ENCODE data around the gene OR2AE1. TPM values are rescaled to one million over a fixed set of nuclear protein-coding genes. Genes with fewer than 3 reads are reported as not detected.

The OR2AE1 gene
- total RNA-seq, 2 experiments from 2014 or later = not detected

DNA sequence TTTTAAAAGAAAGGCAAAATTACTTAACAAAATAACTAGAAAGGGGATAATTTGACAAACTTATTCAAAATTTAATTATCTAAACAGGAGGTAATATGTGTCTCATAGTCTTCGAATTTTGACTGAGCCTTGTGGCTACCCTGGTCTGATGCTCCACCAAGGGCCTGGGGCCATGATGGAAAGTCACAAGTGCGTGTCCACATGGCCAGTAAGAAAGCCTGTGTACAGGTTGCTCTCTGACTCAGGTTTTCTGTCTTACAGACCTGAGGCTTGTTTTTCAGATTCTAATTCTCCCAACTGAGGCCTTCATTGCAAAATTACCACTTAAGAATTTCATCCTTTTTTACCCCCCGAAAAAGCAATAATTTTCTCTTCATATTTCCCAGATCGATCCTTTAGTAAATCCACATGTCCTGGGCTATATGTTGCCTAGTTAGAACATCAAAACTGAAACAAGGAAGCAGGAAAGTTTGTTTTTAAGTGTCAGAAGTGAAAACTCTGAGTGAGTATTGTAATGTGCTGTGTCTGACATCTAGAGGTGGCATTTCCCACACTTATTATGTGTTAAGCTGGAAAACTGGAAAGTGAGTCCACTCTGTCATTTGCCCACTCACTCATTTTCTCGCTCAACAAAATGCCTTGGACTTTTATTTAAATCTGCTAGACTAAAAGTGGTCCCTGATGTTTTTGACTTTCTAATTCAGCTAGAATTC lies 39.0 kb downstream of the OR2AE1 start:
- Mint-ChIP-seq H3K27ac (peak overlapping the region; percentile 26), H3K4me1 (ENCODE audit: low read depth) (peaks cover 17% of the 10 kb centered on the region), H3K27me3 (no peaks in the 10 kb centered on the region), H3K36me3 (ENCODE audit: low read depth) (no peaks in the 10 kb centered on the region), H3K4me3 (no peak overlapping the region), H3K9me3 (no peaks in the 10 kb centered on the region)
- peak; percentile 51 for ATAC-seq
- intact Hi-C loops (cut with micrococcal nuclease) = loop anchor here (10.0 kb wide), 1 partner anchor 203 kb away; no protein-coding TSS in a partner anchor
- peak; percentile 29 for TF ChIP-seq CTCF (IDR thresholded peaks at IDR 0.05)
- CTCF ChIA-PET = interaction anchor here (0.7 to 2.6 kb wide), 5 partner anchors 11 to 312 kb away, joined by 3 to 6 read pairs (median 4); no protein-coding TSS in a partner anchor
- POLR2A ChIA-PET = interaction anchor here (0.7 kb wide), 1 partner anchor 39 kb away, joined by 3 read pairs; no protein-coding TSS in a partner anchor
- peak; percentile 9 for DNase-seq

- CTCF ChIA-PET = no interaction called here
- H3K4me3 Mint-ChIP-seq = no peak overlapping the region
- ATAC-seq = no peak
- no peak for TF ChIP-seq CTCF (IDR thresholded peaks at IDR 0.05)
- H3K4me1 Mint-ChIP-seq (ENCODE audit: low read depth) = peaks cover 9% of the 10 kb centered on the region
- H3K27ac Mint-ChIP-seq = no peak overlapping the region
- H3K36me3 Mint-ChIP-seq (ENCODE audit: low read depth) = no peaks in the 10 kb centered on the region
- POLR2A ChIA-PET = no interaction called here
- no peak for DNase-seq
- intact Hi-C loops (cut with micrococcal nuclease) = loop anchor here (10.0 kb wide), 1 partner anchor 200 kb away; no protein-coding TSS in a partner anchor
- no peaks in the 10 kb centered on the region for H3K27me3 Mint-ChIP-seq
- H3K9me3 Mint-ChIP-seq = no peaks in the 10 kb centered on the region
These were observed 41.6 kb downstream of the OR2AE1 start for GRCh38 chr7:99835189-99835588.

- no peaks in the 10 kb centered on the region for H3K9me3 Mint-ChIP-seq
- H3K36me3 Mint-ChIP-seq (ENCODE audit: low read depth) = no peaks in the 10 kb centered on the region
- no peak for TF ChIP-seq CTCF (IDR thresholded peaks at IDR 0.05)
- DNase-seq = no peak
- H3K27me3 Mint-ChIP-seq = no peaks in the 10 kb centered on the region
- POLR2A ChIA-PET = no interaction called here
- peaks cover 8% of the 10 kb centered on the region for H3K4me1 Mint-ChIP-seq (ENCODE audit: low read depth)
- no peak overlapping the region for H3K4me3 Mint-ChIP-seq
- intact Hi-C loops (cut with micrococcal nuclease) = loop anchor here (10.0 kb wide), 1 partner anchor 200 kb away; no protein-coding TSS in a partner anchor
- CTCF ChIA-PET = no interaction called here
- no peak overlapping the region for H3K27ac Mint-ChIP-seq
- no peak for ATAC-seq
These were observed 42.5 kb downstream of the OR2AE1 start for GRCh38 chr7:99834382-99834781.

GRCh38 chr7:99833289-99833877 lies 43.5 kb downstream of the OR2AE1 start:
- no peak for ATAC-seq
- no peak overlapping the region for H3K27ac Mint-ChIP-seq
- H3K4me3 Mint-ChIP-seq = no peak overlapping the region
- ChIA-PET CTCF (no interaction called here), POLR2A (no interaction called here)
- no peaks in the 10 kb centered on the region for H3K27me3 Mint-ChIP-seq
- intact Hi-C loops (cut with micrococcal nuclease) = loop anchor here (10.0 kb wide), 1 partner anchor 199 kb away; no protein-coding TSS in a partner anchor
- peaks cover 8% of the 10 kb centered on the region for H3K4me1 Mint-ChIP-seq (ENCODE audit: low read depth)
- H3K36me3 Mint-ChIP-seq (ENCODE audit: low read depth) = no peaks in the 10 kb centered on the region
- DNase-seq = no peak
- H3K9me3 Mint-ChIP-seq = no peaks in the 10 kb centered on the region
- TF ChIP-seq CTCF (IDR thresholded peaks at IDR 0.05) = no peak

DNA sequence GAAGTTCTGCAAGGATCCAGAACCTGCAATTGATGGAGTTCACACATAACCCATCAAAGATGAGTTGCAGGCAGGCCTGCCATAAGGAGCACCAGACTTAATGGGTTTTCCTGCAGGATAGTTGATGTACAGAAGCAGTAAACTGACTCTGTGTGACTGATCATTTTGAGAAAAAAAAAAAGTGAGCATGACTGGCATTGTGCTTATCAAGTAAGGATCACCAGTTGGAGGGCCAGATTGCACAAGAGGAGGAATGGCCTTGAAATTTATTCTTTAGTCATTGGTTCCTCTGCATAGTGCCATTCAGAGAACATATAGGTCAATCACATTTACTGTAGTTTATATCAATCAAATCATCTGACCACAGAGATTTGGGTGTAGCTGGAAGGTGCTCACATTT lies 45.2 kb downstream of the OR2AE1 start:
- no peaks in the 10 kb centered on the region for H3K36me3 Mint-ChIP-seq (ENCODE audit: low read depth)
- intact Hi-C loops (cut with micrococcal nuclease) = loop anchor here (10.0 kb wide), 1 partner anchor 197 kb away; no protein-coding TSS in a partner anchor
- no peak overlapping the region for H3K4me3 Mint-ChIP-seq
- no peaks in the 10 kb centered on the region for H3K27me3 Mint-ChIP-seq
- ATAC-seq (no peak), DNase-seq (no peak)
- no peaks in the 10 kb centered on the region for H3K4me1 Mint-ChIP-seq (ENCODE audit: low read depth)
- POLR2A ChIA-PET = no interaction called here
- TF ChIP-seq CTCF (IDR thresholded peaks at IDR 0.05) = no peak
- CTCF ChIA-PET = no interaction called here
- no peak overlapping the region for H3K27ac Mint-ChIP-seq
- H3K9me3 Mint-ChIP-seq = no peaks in the 10 kb centered on the region

Measured in activated CD8-positive, alpha-beta T cell treated with anti-CD3 and anti-CD28 coated beads for 36 hours (primary cell).